Neural cell (in vitro differentiated cells): ENCODE measurements around the gene IKBKG. TPM values are rescaled to one million over a fixed set of nuclear protein-coding genes. Genes with fewer than 3 reads are reported as not detected.

Source experiments
- H2AFZ ChIP-seq: fragments of 200-600, 300-800 bp; sonication (generic), shearing (Covaris generic); 2 replicates; pipeline ENCODE4 v1.6.0; 2014; ENCODE audit warnings: low read depth, mild to moderate bottlenecking, antibody characterized with exemption, low read length, moderate library complexity
- H3F3A ChIP-seq: fragments of 200-600 bp; shearing (Covaris generic); 2 replicates; pipeline ENCODE4 v1.6.1; 2016; ENCODE audit warnings: mild to moderate bottlenecking, moderate library complexity, mixed read lengths, antibody characterized with exemption, low read length; ENCODE audit not compliant: insufficient read depth, poor library complexity, severe bottlenecking
- H3K27ac ChIP-seq: fragments of 200-600, 300-800 bp; sonication (generic), shearing (Covaris generic); 2 replicates; pipeline ENCODE4 v1.5.1; 2014; ENCODE audit warnings: mild to moderate bottlenecking, low read length, moderate library complexity
- H3K27me3 ChIP-seq: fragments of 300-800, 200-600 bp; sonication (generic), shearing (Covaris generic); 2 replicates; pipeline ENCODE4 v1.6.0; 2014; ENCODE audit warnings: mild to moderate bottlenecking, low read depth, low read length, moderate library complexity; ENCODE audit not compliant: insufficient read depth
- H3K36me3 ChIP-seq: fragments of 300-800, 200-600 bp; sonication (generic), shearing (Covaris generic); 2 replicates; pipeline ENCODE4 v1.5.1; 2014; ENCODE audit warnings: mild to moderate bottlenecking, antibody characterized with exemption, low read length, moderate library complexity; ENCODE audit not compliant: insufficient read depth
- H3K4me2 ChIP-seq: fragments of 300-800, 200-600 bp; sonication (generic), shearing (Covaris generic); 2 replicates; pipeline ENCODE4 v1.6.0; 2014; ENCODE audit warnings: mild to moderate bottlenecking, low read length
- H3K4me3 ChIP-seq: fragments of 300-800, 200-600 bp; sonication (generic), shearing (Covaris generic); 2 replicates; pipeline ENCODE4 v1.5.1; 2014; ENCODE audit warnings: mild to moderate bottlenecking, low read length, moderate library complexity
- H3K79me2 ChIP-seq: fragments of 200-600 bp; shearing (Covaris generic); replicated peaks from 2 replicates; pipeline ENCODE4 v1.6.0; 2014; ENCODE audit warnings: mild to moderate bottlenecking, low read length, moderate library complexity; ENCODE audit not compliant: insufficient read depth
- H3K9ac ChIP-seq: fragments of 300-800, 200-600 bp; sonication (generic), shearing (Covaris generic); 2 replicates; pipeline ENCODE4 v1.6.1; 2016; ENCODE audit warnings: mild to moderate bottlenecking, low read length, mixed read lengths
- H3K9me2 ChIP-seq: fragments of 200-600 bp; shearing (Covaris generic); 2 replicates; pipeline ENCODE4 v1.6.1; 2016; ENCODE audit warnings: mild to moderate bottlenecking, low read length, mixed read lengths; ENCODE audit not compliant: insufficient read depth
- H3K9me3 ChIP-seq: fragments of 200-600, 300-800 bp; sonication (generic), shearing (Covaris generic); 2 replicates; pipeline ENCODE4 v1.6.1; 2016; ENCODE audit warnings: mild to moderate bottlenecking, mixed run types, low read length, moderate library complexity, mixed read lengths
- H4K20me1 ChIP-seq: fragments of 200-600 bp; shearing (Covaris generic); 2 replicates; pipeline ENCODE4 v1.6.1; 2016; ENCODE audit warnings: mild to moderate bottlenecking, mixed run types; ENCODE audit not compliant: insufficient read depth
- EP300 ChIP-seq: fragments of 450-650 bp; conservative IDR thresholded peaks from 2 replicates; pipeline ENCODE4 v1.6.1; 2014; ENCODE audit warnings: antibody characterized with exemption, mild to moderate bottlenecking, moderate library complexity; ENCODE audit not compliant: poor library complexity, severe bottlenecking
- EZH2 ChIP-seq: fragments of 200-600, 300-800 bp; shearing (Covaris generic), sonication (generic); IDR thresholded peaks from 2 replicates; pipeline ENCODE4 v1.6.1; 2014; ENCODE audit warnings: antibody characterized with exemption, low read length, borderline replicate concordance, mild to moderate bottlenecking; ENCODE audit not compliant: insufficient read depth, poor library complexity, severe bottlenecking
- MXI1 ChIP-seq: fragments of 450-650 bp; conservative IDR thresholded peaks from 2 replicates; pipeline ENCODE4 v1.6.1; 2014; ENCODE audit warnings: antibody characterized with exemption, mild to moderate bottlenecking; ENCODE audit not compliant: poor library complexity, severe bottlenecking
- POLR2AphosphoS5 ChIP-seq: IDR thresholded peaks from 2 replicates; pipeline ENCODE4 v1.6.1; 2012
- RAD21 ChIP-seq: fragments of 450-650 bp; conservative IDR thresholded peaks from 2 replicates; pipeline ENCODE4 v1.6.1; 2014; ENCODE audit warnings: antibody characterized with exemption, mild to moderate bottlenecking, moderate library complexity
- SMC3 ChIP-seq: fragments of 450-650 bp; conservative IDR thresholded peaks from 2 replicates; pipeline ENCODE4 v1.6.1; 2014; ENCODE audit warnings: antibody characterized with exemption, mild to moderate bottlenecking, moderate library complexity; ENCODE audit not compliant: poor library complexity
- TAF1 ChIP-seq: IDR thresholded peaks from 2 replicates; pipeline ENCODE4 v1.6.1; 2012; ENCODE audit warnings: low read depth
- polyA plus RNA-seq: library from polyadenylated mRNA; depleted of rRNA; stranded (reverse); fragments of >200 nt; gene quantifications from 2 replicates; pipeline ENCODE4 v1.2.3, GENCODE V29; 2014
- TF ChIP-seq, protein P1 (sequence below): fragments of 450-650 bp; IDR thresholded peaks from 2 replicates; pipeline ENCODE4 v1.5.1; 2014; ENCODE audit warnings: antibody characterized with exemption, mild to moderate bottlenecking, moderate library complexity; ENCODE audit not compliant: poor library complexity, severe bottlenecking
- TF ChIP-seq, protein P2 (sequence below): IDR thresholded peaks from 2 replicates; pipeline ENCODE4 v1.6.1; 2012; ENCODE audit warnings: borderline replicate concordance

Gene IKBKG
- polyA plus RNA-seq, 1 donor from 2014 or later: 37.7 TPM

DNA sequence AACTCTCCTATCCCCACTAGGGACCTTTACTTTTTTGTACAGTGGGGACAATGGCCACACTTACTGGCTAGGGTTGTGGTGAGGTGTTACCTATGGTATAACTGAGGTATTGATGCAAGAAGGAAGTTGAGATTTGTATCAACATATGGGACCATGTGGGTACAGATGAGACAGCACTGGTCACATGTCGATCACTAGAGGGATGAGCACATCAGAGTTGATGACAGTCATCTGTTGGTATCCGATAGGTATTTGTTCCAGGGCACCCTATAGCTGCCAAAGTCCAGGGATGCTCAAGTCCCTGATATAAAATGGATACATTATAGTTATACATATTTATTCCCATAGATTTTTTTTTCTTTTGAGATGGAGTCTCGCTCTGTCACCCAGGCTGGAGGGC lies 44.4 kb upstream of the IKBKG start:
- H3K27me3 ChIP-seq: no peaks in the 10 kb centered on the region
- no peaks in the 10 kb centered on the region for H3K9me3 ChIP-seq
- no peak overlapping the region for H2AFZ ChIP-seq
- no peaks in the 10 kb centered on the region for H3K9me2 ChIP-seq
- TF ChIP-seq SMC3 (no peak), EZH2 (no peak), EP300 (no peak), TAF1 (no peak), POLR2AphosphoS5 (no peak)
- TF ChIP-seq, protein P1, sequence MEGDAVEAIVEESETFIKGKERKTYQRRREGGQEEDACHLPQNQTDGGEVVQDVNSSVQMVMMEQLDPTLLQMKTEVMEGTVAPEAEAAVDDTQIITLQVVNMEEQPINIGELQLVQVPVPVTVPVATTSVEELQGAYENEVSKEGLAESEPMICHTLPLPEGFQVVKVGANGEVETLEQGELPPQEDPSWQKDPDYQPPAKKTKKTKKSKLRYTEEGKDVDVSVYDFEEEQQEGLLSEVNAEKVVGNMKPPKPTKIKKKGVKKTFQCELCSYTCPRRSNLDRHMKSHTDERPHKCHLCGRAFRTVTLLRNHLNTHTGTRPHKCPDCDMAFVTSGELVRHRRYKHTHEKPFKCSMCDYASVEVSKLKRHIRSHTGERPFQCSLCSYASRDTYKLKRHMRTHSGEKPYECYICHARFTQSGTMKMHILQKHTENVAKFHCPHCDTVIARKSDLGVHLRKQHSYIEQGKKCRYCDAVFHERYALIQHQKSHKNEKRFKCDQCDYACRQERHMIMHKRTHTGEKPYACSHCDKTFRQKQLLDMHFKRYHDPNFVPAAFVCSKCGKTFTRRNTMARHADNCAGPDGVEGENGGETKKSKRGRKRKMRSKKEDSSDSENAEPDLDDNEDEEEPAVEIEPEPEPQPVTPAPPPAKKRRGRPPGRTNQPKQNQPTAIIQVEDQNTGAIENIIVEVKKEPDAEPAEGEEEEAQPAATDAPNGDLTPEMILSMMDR: no peak
- TF ChIP-seq, protein P2, sequence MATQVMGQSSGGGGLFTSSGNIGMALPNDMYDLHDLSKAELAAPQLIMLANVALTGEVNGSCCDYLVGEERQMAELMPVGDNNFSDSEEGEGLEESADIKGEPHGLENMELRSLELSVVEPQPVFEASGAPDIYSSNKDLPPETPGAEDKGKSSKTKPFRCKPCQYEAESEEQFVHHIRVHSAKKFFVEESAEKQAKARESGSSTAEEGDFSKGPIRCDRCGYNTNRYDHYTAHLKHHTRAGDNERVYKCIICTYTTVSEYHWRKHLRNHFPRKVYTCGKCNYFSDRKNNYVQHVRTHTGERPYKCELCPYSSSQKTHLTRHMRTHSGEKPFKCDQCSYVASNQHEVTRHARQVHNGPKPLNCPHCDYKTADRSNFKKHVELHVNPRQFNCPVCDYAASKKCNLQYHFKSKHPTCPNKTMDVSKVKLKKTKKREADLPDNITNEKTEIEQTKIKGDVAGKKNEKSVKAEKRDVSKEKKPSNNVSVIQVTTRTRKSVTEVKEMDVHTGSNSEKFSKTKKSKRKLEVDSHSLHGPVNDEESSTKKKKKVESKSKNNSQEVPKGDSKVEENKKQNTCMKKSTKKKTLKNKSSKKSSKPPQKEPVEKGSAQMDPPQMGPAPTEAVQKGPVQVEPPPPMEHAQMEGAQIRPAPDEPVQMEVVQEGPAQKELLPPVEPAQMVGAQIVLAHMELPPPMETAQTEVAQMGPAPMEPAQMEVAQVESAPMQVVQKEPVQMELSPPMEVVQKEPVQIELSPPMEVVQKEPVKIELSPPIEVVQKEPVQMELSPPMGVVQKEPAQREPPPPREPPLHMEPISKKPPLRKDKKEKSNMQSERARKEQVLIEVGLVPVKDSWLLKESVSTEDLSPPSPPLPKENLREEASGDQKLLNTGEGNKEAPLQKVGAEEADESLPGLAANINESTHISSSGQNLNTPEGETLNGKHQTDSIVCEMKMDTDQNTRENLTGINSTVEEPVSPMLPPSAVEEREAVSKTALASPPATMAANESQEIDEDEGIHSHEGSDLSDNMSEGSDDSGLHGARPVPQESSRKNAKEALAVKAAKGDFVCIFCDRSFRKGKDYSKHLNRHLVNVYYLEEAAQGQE: no peak
- no peak overlapping the region for H3K4me3 ChIP-seq
- no peaks in the 10 kb centered on the region for H3K79me2 ChIP-seq
- no peak overlapping the region for H3K4me2 ChIP-seq
- H3F3A ChIP-seq: no peaks in the 10 kb centered on the region
- no peak overlapping the region for H3K9ac ChIP-seq
- H3K27ac ChIP-seq: no peak overlapping the region
- H4K20me1 ChIP-seq: no peaks in the 10 kb centered on the region
- no peaks in the 10 kb centered on the region for H3K36me3 ChIP-seq

DNA sequence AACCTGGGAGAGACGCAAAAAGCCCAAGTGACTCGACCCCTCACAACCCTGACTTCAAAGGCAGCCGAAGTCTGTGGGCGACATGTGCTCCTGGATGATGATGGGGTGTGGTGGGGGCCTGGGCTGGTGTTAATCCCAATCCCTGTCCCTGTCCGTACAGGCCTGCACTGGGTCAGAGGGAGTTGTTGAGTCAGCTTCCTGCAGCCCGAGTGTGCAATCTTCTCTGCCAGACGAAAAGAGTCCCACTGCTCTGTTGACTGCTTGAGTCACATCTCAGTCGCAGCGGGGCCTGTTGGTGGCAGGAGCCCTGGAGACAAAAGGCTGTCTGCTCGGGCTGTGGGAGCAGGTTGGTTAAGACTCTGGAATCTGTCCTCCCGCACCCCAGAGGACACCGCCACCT lies 41.7 kb upstream of the IKBKG start:
- H3K9me3 ChIP-seq: no peaks in the 10 kb centered on the region
- TF ChIP-seq SMC3: no peak
- TF ChIP-seq RAD21: no peak
- TF ChIP-seq TAF1: no peak
- TF ChIP-seq, protein P2: no peak
- no peak for TF ChIP-seq MXI1
- TF ChIP-seq, protein P1: no peak
- no peak for TF ChIP-seq POLR2AphosphoS5
- TF ChIP-seq EZH2: no peak
- TF ChIP-seq EP300: no peak
- no peaks in the 10 kb centered on the region for H3K27me3 ChIP-seq
- H3K9me2 ChIP-seq: no peaks in the 10 kb centered on the region
- no peak overlapping the region for H3K4me3 ChIP-seq
- H3K9ac ChIP-seq: no peak overlapping the region
- H3K36me3 ChIP-seq: no peaks in the 10 kb centered on the region
- H2AFZ ChIP-seq: no peak overlapping the region
- H3F3A ChIP-seq: no peaks in the 10 kb centered on the region
- H3K79me2 ChIP-seq: no peaks in the 10 kb centered on the region
- no peaks in the 10 kb centered on the region for H4K20me1 ChIP-seq
- no peak overlapping the region for H3K27ac ChIP-seq
- H3K4me2 ChIP-seq: no peak overlapping the region
